NCI-H1092 (cell line): ENCODE measurements around the gene SPAG6.
A peak's percentile ranks its signal among the peaks of the same experiment; 100 is the strongest.
"Not testable (repeated sequence)": the region's sequence is repeated elsewhere in the genome, so short reads cannot be mapped to it uniquely, and the experiment has no call there.

Source experiments
- DNase-seq: peaks from one replicate; lab custom pipeline; 2025; lab: John Stamatoyannopoulos, UW

Gene SPAG6

DNA sequence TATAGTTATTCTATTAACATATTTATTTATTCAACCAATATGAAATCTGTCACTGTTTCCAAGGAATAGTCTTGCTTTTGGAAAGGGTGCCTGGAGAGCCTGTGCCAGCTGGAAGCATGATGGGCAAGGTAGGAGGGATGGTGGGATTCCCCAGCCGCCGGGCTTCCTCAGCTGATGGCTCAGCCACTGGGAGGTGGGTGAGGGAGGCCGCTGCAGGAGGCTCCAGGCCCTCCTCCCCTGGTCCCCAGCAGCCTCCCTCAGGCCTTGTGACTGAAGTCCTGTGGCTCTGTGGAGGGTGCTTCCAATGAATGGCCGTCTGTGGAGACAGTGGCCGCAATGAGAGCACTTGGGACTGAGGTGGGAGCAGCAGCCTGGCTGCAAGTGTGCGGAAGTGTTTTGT lies 27.0 kb downstream of the SPAG6 start:
- no peak for DNase-seq

DNA sequence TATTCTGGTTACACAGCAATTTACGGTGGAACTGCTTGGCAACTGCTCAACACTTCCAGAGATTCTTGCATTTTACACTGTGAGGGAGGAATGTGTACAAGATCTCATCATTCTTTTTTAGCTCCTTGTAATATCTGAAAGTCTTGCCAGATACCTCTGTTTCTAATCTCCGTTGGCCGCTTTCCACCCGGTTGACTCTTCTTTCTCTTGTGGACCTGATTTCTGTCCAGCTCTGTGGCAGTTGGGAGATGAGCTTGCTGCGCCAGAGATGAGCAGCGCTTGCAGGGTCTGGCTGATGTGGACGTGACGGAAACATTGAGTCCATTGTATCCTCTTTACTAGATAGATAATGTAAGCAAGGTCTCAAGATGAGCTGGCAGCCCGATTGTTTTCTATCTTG lies 27.6 kb downstream of the SPAG6 start:
- DNase-seq: no peak

DNA sequence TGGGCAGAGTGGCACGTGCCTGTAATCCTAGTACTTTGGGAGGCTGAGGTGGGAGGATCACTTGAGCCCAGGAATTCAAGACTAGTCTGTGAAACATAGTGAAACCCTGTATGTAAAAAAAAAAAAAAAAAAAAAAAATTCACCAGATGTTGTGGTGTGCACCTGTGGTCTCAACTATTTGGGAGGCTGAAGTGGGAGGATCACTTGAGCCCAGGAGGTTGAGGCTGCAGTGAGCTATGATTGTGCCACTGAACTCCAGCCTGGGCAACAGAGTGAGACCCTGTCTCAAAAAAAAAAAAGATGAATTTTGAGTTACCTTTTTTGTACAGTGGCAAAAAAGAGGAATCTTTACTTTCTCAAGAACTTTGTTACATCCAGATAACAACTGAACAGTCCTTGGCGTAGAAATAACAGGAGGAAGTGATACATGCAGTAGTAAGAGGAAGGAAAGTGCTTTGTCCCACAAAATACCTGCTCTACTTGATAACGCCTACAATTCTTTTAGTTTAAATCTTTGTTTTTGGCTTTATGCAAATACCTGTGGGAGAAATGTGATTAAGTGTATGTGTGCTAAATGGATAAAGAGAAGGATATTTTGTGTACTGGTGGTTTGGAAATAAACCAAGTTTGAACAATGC lies 29.3 kb downstream of the SPAG6 start:
- no peak for DNase-seq

DNA sequence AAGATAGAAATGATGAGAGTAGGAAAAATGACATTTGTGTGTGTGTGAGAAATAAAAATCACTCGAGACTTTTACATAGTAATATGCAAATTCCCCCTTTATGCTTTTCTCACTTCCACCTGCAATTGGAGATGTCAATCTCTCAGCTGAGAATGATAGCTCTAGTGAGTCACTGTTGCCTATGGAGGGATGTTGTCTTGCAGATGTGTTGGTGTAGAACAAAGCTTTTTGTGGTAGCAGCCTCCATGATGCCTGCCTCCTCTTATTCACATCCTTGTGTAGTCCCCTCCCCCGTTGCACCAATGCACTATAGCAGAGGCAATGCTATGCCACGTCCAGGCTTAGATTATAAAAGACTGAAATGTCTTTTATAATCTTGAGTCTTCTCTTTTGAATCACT lies 33.8 kb downstream of the SPAG6 start:
- no peak for DNase-seq

DNA sequence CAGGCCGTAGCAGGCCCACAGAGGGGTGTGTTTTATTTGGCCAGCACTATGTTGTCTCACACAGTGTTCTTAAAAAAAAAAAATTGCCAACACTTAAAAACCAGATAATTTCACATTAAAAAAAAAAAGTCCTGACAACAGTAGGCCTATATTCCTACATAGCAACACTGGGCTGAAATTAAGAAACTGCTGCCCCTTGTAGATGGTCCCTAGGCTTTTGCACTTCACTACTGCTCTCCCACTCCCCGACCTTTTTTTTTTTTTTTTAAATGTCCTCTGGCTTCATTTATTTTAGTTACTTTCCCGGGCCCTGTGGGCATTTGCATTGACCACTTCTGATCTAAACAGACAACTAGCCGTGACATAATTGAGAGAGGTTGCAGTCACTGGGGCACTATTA lies 36.0 kb downstream of the SPAG6 start:
- DNase-seq: no peak

DNA sequence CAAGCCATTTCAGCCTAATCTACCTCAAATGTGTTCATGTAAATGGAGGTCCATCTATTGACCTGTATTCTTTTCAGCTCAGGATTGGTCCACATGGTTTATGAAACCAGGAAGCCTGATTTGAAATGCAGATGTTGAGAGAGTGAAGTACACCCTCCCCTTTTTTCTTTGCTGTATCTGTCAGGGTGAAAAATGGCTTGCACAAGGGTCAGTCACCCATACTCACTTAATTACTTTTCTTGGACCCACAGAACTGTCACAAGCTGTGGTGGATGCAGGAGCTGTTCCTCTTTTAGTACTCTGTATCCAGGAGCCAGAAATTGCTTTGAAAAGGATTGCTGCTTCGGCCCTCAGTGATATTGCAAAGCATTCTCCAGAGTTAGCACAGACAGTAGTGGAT lies 41.2 kb downstream of the SPAG6 start:
- no peak for DNase-seq

DNA sequence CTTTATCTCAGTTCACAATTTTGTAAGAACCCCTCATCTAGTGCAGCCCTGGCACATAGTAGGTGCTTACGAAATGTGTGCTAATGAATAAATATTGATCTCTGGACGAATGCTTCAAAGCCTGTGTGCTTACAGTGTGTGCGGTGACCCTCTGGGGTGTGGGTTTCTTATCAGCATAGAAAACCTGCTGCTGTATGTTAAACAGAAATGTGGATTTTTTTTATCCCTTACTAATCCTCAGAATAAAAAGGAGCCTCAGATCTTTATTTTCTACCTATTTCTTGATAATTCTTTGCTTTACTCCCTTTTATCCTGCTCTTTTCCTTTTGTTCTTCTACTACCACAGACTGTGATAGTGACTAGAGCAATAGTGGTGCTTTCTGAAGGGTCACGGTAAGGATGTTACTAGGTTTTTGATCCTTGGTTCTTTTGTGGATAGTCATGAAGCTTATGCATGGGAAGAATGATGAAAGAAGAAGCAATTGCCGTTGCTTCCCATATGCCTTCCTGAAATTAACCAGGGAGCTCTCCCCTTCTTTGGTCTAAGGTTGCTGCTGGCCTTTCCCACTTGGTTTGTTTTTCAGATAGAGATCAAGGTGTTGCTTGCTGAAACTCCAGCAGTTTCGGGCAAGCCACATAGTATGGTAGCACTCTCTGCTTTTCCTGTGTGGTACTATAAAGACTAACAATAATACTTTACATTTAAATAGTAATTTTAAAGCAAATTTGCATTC lies 44.7 kb downstream of the SPAG6 start:
- no peak for DNase-seq

DNA sequence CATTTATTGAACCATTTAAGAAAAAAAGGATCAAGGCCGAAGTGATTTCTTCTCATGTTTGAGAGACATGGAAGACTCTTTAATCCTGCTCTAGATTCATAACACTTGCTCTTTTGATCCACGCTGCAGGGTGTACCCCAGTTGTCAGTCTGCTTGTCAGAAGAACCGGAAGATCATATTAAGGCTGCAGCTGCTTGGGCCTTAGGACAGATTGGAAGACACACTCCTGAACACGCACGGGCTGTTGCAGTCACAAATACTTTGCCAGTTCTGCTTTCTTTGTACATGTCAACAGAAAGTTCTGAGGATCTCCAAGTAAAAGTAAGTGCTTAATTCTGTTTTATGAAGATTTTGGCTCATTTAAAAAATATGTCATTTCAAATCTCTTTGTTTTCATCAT lies 46.3 kb downstream of the SPAG6 start:
- DNase-seq: no peak

DNA sequence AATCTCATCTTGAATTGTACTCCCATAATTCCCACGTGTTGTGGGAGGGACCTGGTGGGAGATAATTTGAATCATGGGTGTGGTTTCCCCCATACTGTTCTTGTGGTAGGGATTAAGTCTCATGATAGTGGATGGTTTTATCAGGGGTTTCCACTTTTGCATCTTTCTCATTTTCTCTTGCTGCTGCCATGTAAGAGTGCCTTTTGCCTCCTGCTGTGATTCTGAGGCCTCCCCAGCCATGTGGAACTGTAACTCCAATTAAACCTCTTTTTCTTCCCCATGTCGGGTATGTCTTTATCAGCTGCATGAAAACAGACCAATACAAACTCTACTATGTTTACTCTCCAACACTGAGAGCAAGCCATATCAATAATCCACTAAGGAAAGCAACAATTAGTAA lies 50.9 kb downstream of the SPAG6 start:
- DNase-seq: not testable (repeated sequence)

DNA sequence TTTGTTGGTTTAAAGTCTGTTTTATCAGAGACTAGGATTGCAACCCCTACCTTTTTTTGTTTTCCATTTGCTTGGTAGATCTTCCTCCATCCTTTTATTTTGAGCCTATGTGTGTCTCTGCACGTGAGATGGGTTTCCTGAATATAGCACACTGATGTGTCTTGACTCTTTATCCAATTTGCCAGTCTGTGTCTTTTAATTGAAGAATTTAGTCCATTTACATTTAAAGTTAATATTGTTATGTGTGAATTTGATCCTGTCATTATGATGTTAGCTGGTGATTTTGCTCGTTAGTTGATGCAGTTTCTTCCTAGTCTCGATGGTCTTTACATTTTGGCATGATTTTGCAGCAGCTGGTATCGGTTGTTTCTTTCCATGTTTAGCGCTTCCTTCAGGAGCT lies 61.6 kb downstream of the SPAG6 start:
- not testable (repeated sequence) for DNase-seq

DNA sequence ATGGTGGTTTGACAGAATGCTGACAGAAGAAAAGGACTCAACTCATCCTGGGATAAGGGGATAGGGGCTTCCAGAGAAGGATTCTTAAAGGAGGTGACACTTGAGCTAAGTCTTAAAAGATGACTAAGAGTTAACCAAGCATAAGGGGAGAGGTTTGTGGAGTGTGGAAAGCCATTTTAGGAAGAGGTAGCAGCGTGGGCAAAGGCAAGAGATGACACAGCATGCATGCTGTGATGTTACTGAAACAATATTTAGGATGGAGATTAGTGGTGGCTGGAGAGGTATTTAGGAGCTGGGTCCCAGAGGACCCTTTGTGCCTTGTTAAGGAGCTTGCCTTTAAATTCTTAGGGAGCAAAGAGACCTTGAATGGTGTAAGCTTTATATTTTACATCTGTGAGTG lies 65.1 kb downstream of the SPAG6 start:
- no peak for DNase-seq

DNA sequence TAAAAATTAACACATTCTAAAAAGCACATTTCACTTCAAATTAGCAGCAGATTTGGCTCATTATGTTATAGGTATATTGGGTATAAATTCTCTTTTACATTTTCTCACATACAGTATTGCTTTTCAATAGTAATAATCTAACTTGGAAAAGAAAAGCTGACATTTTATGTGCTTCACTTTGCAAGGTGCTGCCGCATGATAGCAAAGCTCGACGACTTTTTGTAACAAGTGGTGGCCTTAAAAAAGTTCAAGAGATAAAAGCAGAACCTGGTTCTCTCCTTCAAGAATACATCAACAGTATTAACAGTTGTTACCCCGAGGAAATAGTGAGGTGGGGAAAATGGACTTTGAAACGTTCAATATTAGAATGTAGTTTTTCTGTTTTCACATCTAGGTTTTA lies 65.5 kb downstream of the SPAG6 start:
- no peak for DNase-seq

DNA sequence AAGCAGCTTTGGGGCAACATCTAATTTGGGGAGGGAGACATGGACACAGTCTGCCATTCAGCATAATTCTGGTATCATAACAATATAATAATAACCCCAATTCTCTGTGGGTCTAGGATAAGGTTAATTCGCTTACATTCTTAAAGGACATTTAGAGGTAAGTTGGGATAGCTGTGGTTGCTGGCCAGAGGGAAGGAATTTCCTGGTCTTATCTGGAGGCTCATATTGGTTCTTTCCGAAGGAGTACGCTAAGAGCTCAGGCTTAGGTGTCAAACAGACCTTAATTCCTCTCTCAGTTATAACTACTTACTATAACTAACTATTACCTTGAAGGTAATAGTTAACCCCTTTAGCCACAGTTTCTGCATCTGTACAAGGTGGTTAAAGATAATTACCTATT lies 68.8 kb downstream of the SPAG6 start:
- DNase-seq: no peak

DNA sequence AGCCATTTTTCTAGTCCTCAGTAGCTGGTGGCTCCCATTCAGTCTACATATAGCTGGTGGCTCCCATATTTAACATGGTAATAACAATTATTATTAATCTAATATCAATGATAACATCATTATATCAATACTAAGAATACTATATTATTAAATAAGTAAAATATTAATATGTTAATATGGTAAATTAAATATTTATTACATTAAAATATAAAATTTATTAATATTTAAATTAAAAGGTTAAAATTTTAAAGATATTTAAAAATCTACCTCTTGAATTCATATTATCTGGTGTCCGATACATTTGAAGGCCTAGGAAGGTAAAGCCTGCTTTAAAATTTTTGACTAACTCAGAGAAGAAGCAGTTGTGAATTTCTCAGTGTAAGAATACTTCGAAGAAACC lies 69.8 kb downstream of the SPAG6 start:
- DNase-seq: no peak

DNA sequence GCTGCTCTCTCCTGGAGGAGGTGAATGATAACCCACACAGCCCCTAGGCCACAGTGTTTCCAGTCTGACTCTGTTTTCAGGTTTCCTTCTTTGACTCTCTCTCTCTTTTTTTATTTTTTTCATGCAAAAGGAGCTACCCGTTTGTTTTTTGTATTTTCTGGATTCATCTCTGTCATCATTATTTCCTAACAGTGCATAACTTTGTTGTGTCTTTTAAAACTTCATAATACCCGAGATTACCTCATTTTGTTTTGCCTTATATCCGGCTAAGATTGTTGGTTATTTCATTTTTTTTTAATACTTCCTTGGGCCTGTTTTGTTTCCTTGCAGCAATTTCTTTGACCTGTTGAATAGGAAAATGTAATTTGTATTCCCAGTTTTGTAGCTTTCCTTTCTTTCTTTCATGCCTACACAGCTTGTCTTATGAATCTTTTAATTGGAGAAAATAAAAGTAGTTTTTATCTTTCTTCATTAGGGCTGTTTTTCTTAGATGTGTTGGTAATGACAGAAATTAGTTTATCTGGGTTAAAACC lies 72.5 kb downstream of the SPAG6 start:
- no peak for DNase-seq

DNA sequence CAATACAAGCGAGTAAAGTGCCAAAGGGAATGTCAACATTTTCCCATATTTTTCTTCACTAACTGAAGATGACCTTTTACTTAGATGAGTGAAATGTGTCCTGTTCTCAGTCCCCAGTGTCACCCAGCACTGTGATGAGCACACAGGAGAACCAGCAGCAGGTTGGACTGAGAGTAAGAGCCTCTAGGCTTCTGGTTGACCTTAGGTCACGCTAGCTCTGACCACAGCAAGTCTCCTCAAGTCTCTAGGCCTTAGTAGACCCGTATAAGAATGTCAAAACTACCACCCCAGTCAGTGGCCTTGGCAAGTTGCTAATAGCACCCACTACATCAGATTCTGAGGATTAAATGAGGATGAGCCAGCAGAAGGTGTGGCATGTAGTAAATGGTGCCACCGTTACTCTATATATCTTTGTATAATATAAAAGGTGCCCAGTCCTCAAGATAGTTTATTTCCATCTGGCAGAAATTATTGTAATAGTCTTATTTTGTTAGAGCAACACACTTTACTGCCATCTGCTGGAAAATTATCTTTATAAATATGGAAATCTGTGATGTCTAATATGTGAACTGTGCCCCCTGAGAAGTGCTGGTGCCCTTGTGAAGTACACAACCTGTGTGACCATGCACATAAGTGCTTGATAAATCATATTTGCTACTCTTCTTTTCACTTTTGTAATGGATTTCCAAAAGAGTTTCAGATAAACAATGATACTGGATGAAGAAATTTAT lies 75.7 kb downstream of the SPAG6 start:
- no peak for DNase-seq

DNA sequence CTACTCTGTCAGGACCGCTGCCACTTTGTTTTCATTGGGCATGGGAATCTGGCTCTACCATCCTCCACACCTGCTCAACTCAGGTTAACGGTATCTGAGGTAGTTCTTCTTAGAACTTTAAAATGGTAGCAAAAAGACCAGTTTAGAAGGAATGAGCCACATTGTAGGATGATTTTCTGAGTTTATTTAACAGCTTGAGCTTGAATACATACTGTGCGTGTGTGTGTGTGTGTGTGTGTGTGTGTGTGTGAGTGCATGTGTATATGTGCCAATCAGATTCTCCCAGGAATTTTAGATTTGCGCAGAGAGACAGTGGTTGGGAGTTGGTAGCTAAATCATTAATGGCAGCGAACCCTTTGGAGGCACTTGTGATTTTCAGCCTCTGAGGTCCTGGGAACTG lies 81.4 kb downstream of the SPAG6 start:
- DNase-seq: no peak

DNA sequence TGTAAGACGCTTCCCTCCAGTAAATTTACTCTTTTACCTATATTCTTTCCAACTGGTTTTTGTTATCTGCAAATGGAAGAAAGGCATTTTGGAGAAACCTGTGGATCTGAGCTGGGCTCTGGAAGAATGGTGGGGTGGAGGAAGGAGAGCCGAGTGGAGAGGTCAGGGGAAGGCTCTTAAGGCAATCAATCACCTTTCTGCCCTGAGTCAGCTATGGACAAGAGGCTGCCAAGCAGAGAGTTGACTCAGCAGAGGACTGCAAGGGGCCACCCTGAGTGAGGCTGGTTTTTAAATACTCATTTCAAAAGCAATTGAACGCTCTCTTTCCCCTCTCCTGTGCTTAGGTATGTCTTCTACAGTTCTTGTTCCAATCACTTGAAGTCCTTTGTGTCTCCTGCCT lies 81.8 kb downstream of the SPAG6 start:
- no peak for DNase-seq

DNA sequence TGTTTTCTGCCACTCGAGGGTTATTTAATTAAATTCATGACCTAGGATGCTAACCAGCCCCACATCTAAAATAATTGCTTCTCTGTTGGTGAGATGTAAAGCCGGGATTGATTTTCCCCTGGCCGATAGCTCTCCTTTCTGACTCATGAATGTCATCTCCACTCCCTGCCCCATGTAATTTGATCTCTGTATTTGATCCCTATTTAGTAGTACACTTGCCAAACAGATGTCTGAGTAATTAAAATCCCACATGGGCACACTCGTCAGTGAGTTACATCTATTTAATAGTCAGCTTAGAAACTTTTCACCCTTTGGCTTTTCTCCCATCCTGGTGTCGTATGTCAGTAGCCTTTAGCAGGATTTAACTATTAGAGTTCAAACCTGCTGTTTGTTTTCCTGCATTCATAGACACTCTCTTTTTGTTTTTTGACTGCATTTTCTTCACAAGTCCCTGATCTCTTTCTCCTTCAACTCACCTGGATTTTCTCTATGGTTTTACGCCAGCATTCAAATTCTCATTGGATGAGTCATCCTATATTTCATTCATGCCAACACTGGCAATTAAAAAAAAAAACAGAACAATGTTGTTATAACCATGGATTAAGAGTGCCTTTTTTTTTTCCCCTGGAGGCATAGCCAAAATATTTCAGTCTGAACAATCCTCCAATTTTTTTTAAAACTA lies 82.7 kb downstream of the SPAG6 start:
- peak; percentile 54 for DNase-seq

DNA sequence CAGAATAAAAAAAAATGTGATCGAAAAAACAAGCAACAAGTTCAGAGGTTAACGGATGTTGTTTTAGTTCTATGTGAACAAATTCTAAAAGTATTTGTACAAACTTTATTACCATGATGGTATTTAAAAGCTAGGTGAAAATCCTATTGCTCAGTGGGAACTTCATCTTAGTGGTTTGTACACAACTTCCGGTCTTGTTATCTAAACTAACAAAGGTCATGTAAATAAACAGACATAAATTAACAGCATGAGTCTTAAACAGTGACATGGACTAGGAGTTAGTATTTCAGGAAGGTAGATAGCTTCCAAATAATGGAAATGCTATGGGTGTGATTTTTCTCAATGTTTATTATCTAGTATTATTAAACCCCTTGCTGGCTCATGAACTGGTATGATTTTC lies 83.8 kb downstream of the SPAG6 start:
- DNase-seq: no peak

DNA sequence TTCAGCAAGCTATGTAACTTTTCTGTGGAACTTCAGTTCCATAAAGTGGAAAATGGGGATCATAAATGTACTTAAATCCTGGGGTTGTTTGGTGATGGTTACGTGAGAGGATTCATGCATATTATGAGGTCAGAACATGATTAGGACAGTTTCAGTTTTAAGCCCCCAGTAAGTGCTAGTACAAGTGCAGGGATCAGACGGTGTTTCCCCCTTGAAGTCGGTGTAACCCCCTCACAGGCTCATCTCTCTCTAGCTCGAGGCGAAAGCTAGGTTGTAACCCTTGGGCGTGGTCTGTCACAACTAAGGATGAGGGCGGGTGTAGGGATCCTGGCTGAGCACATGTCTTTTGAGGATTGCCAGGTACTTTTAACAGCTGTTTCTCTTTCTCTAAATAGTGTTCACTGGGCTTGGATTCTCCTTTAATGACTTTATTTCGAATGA lies 84.7 kb downstream of the SPAG6 start:
- DNase-seq: no peak

DNA sequence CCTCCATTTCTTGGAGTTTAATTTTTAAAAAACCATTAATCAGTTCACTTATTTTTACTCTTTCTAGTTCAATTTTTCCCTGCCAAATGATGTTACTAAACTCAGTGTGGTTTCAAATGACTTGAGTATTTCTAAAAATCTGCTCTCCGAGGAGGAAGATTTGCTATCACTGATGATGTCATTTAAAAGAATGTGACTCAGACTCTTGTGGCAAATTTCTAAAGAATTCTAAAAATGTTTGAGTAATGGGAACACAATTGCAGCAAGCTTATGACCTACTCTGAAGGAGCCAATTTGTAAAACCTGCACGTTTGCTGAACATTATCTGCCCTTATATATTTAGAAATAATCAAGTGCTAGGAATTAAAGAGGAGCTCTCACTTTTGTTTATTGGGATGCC lies 88.6 kb downstream of the SPAG6 start:
- DNase-seq: no peak

DNA sequence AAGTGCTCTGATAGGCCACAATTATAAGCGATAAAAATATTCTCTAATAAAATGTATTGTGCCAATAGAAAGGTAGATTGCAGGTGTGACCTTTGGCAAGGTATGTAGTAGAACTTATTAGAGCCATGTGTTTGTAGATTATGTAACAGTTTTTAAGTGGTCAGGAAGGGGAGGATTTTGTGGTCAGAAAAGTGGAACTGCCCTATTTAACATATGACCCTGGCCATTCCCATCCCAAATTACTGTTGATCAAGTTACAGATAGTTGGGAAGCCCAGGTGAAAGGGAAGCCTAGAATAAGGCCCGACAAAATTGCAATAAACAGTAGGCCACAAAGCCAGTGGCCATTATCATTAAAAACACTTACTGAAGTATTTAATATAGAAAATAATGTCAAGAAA lies 89.2 kb downstream of the SPAG6 start:
- no peak for DNase-seq
